NCI-H2171 (cell line): ENCODE results near the gene AGAP1.

ENCODE experiments used
- DNase-seq: peaks from one replicate; lab custom pipeline; 2025; lab: John Stamatoyannopoulos, UW

Gene AGAP1

GRCh38 chr2:235813398-235813797, 319.6 kb downstream of the AGAP1 start:
- DNase-seq, result no peak

GRCh38 chr2:235820571-235820970, 326.7 kb downstream of the AGAP1 start:
- no peak for DNase-seq

GRCh38 chr2:235824331-235824730, 330.5 kb downstream of the AGAP1 start:
- no peak for DNase-seq

GRCh38 chr2:235825946-235826345, 332.1 kb downstream of the AGAP1 start:
- DNase-seq, result no peak

- no peak for DNase-seq
These were observed 333.0 kb downstream of the AGAP1 start for GRCh38 chr2:235826826-235827225.

GRCh38 chr2:235827585-235827992, 333.7 kb downstream of the AGAP1 start:
- DNase-seq, result peak; percentile 9

- DNase-seq, result no peak
These were observed 335.9 kb downstream of the AGAP1 start for GRCh38 chr2:235829726-235830125.

- DNase-seq, result no peak
These were observed 337.9 kb downstream of the AGAP1 start for GRCh38 chr2:235831755-235832154.

GRCh38 chr2:235832941-235833340, 339.1 kb downstream of the AGAP1 start:
- DNase-seq, result no peak

- no peak for DNase-seq
These were observed 340.3 kb downstream of the AGAP1 start for GRCh38 chr2:235833971-235834620.

- DNase-seq, result no peak
These were observed 340.9 kb downstream of the AGAP1 start for GRCh38 chr2:235834781-235835180.

- DNase-seq, result no peak
These were observed 342.0 kb downstream of the AGAP1 start for GRCh38 chr2:235835810-235836209.

- no peak for DNase-seq
These were observed 342.7 kb downstream of the AGAP1 start for GRCh38 chr2:235836491-235836911.

- no peak for DNase-seq
These were observed 345.4 kb downstream of the AGAP1 start for GRCh38 chr2:235839226-235839625.

- no peak for DNase-seq
These were observed 346.1 kb downstream of the AGAP1 start for GRCh38 chr2:235839974-235840373.

GRCh38 chr2:235841863-235842262, 348.0 kb downstream of the AGAP1 start:
- DNase-seq, result no peak

GRCh38 chr2:235842941-235843340, 349.1 kb downstream of the AGAP1 start:
- no peak for DNase-seq

- DNase-seq, result no peak
These were observed 349.9 kb downstream of the AGAP1 start for GRCh38 chr2:235843591-235844395.

GRCh38 chr2:235844561-235844960, 350.7 kb downstream of the AGAP1 start:
- DNase-seq, result no peak

- no peak for DNase-seq
These were observed 351.4 kb downstream of the AGAP1 start for GRCh38 chr2:235845245-235845644.

GRCh38 chr2:235847576-235847975, 353.7 kb downstream of the AGAP1 start:
- DNase-seq, result no peak

- no peak for DNase-seq
These were observed 354.2 kb downstream of the AGAP1 start for GRCh38 chr2:235848055-235848454.

GRCh38 chr2:235848946-235849345, 355.1 kb downstream of the AGAP1 start:
- no peak for DNase-seq

- no peak for DNase-seq
These were observed 355.6 kb downstream of the AGAP1 start for GRCh38 chr2:235849489-235849888.
